GM12801 (cell line): ENCODE results near the gene HECTD1.

Experiments
- TF ChIP-seq, protein P1 (sequence below): IDR thresholded peaks from one replicate; pipeline ENCODE4 v1.5.1; 2011; ENCODE audit warnings: control low read depth; ENCODE audit not compliant: insufficient read length; ENCODE audit errors: extremely low read depth

The HECTD1 gene

DNA sequence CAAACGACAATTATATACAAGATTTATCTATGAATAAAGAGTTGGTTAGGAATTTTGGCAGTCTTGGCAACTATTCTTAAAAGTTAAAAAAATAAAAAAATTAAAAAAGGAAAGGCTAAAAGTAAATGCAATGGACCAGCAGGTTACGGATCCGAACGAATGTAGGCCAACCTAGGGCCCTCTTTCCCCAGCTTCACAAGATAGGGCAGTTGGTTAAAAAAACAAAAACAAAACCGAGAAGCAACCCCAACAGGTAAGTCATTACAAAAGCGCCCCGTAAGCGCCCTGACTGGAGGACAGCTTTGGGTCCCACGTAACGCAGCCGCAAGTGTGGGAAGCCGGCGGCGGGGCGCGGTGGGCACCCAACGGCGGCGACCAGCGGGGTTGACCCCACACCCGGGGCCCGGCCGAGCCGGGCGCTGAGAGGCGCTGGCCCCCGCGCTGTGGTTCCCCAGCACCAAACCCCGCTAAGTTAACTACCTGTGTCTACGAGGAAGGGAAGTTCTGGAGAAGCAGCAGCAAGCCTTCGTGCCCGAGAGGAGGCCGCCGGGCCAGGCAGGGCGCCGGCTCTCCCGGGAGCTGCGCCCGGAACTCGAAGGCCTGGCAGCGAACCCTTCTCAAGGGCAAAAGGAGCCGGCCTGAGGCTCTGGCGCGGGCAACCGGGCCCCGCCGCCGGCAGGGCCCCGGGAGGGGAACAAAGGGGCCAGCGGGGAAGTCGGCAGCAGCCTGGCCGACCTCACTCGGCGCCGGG lies 882 bp downstream of the HECTD1 start:
- TF ChIP-seq, protein P1, sequence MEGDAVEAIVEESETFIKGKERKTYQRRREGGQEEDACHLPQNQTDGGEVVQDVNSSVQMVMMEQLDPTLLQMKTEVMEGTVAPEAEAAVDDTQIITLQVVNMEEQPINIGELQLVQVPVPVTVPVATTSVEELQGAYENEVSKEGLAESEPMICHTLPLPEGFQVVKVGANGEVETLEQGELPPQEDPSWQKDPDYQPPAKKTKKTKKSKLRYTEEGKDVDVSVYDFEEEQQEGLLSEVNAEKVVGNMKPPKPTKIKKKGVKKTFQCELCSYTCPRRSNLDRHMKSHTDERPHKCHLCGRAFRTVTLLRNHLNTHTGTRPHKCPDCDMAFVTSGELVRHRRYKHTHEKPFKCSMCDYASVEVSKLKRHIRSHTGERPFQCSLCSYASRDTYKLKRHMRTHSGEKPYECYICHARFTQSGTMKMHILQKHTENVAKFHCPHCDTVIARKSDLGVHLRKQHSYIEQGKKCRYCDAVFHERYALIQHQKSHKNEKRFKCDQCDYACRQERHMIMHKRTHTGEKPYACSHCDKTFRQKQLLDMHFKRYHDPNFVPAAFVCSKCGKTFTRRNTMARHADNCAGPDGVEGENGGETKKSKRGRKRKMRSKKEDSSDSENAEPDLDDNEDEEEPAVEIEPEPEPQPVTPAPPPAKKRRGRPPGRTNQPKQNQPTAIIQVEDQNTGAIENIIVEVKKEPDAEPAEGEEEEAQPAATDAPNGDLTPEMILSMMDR, result no peak

DNA sequence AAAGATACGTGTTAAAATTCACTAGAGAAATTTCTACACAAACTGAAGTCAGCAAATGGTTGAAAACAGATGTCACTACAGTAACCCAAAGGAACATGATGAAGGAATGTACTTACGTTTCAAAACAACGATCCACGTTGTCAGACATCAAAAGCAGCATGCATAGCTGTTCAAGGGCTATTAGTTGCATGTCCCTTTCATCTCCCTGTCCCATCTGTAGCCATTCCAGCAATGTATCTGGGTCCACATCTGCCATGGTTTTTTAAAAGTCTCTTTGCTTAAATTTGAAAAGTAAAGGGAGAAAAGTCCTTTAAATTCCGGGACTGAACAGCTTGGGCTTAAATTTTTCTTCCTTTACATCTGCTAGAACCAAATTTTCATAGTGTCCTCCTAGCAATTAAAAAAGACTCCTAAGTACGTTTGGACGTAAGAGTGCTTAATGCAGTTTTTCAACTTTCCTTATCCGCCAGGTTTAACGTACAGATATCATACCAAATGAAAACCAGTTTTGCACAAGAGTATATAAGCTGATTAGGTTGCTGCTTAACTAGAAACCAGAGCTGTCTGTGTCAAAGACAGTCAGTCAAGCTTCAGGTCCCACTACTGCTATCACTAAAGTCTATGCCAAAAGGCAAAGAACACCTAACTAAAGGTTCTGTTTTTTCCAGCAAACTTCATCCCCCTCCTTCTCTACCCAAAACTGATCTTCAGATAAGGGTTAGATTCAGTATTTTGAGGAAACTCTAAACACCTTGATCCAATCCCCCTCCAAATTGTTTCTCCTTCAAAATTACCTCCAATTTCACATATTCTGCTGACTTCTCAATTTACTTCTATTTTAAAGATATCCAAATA lies 1.7 kb downstream of the HECTD1 start:
- TF ChIP-seq, protein P1, result no peak

DNA sequence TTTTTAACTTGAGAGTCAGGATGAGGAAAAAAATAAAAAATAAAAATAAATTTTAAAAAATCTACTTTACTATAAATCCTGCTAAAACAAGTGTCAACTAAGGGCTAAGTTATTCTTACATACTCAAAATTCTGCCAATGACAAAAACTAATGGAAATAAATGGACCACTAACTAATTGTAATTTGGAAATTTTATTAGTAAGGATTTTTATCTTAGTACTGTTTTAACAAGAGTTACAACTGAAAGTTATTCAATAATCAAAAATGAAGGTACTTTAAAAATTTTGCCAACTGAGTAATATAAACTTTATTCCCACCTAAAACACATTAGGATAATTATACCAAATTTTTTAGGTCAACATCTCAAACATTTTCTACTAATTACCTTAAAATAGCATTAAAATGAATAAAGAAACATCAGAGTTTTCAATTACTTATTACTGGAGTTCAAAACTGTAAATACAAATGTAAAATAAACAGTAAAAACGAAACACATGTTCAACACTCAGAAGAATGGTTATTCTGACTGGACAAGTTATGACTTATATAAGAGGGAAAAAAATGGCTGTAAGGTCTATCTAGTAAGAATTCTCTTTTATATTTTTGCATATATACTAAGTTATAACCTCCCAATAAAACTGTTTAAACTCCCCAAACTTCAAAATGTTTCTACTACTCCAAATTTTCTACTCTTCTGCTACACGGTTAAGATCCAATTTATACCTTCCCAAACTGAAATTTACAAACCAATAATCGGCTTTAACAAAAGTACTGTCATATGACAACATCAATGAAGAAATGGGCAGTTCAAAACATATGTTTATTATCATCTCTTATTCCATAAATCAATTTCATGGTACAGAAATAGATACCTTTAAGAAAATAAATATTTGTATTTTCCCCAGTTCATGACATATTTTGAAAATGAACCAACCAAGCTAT lies 2.7 kb downstream of the HECTD1 start:
- TF ChIP-seq, protein P1, result no peak

DNA sequence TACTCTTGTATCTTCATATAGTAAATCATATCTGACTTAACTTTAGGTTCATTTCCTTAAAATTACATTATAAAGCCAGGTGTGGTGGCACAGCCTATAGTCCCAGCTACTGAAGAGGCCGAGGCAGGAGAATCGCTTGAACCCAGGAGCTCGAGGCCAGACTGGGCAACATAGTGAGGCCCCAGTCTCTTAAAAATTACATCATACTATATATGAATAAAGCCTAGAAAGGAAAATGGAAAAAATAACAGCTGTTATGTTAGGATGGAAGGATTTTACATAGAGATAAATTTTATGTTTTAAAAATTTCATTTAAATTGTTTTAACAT lies 4.2 kb downstream of the HECTD1 start:
- TF ChIP-seq, protein P1, result no peak

DNA sequence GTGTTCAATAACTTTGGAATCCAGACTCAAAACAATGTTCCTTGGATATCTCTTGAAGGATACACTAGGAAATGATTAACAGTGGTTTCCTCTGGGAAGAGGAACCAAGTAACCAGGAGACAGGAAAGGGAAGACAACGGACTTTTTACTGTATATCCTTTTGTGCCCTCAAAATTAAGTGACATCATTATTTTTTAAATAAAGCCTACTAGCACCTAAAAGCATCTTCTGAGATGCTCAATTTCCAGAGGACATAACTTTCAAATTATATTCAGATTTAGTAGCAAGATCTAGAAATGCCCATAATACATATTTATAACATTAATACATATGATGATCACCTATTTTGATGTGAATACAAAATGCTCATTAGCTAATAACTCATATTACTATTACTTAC lies 6.5 kb downstream of the HECTD1 start:
- TF ChIP-seq, protein P1, result no peak

DNA sequence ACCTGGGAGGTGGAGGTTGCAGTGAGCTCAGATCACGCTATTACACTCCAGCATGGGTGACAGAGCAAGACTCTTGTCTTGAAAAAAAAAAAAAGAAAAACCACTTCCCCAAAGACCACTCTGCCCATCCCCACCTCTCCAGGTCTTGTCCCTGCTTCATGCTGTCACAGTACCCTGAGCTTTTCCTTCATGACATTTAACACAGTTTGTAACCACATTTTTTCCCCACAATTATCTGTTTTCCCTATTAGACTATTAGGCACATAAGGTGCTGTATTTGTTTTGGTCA lies 6.9 kb downstream of the HECTD1 start:
- TF ChIP-seq, protein P1, result no peak

DNA sequence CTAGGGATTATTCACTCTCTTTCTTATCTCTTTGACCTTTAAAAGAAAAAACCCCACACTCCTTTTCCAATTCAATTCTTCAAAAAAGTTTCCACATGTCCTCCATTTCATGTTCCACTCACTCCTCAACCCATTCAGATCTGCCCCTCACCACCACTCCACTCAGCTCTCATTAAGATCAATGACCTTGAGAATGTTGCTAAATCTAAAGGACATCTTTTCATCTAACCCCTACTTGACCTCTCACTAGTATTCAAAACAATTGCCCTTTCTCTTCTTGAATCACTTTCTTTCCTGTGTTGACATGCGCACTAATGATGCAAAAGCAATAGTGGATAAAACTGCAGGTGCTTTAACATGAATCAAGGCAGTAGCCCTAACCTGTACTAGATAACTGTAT lies 9.9 kb downstream of the HECTD1 start:
- TF ChIP-seq, protein P1, result no peak
